ENCODE data around the gene SRGAP1.
A peak's percentile ranks its signal among the peaks of the same experiment; 100 is the strongest.

The SRGAP1 gene

DNA sequence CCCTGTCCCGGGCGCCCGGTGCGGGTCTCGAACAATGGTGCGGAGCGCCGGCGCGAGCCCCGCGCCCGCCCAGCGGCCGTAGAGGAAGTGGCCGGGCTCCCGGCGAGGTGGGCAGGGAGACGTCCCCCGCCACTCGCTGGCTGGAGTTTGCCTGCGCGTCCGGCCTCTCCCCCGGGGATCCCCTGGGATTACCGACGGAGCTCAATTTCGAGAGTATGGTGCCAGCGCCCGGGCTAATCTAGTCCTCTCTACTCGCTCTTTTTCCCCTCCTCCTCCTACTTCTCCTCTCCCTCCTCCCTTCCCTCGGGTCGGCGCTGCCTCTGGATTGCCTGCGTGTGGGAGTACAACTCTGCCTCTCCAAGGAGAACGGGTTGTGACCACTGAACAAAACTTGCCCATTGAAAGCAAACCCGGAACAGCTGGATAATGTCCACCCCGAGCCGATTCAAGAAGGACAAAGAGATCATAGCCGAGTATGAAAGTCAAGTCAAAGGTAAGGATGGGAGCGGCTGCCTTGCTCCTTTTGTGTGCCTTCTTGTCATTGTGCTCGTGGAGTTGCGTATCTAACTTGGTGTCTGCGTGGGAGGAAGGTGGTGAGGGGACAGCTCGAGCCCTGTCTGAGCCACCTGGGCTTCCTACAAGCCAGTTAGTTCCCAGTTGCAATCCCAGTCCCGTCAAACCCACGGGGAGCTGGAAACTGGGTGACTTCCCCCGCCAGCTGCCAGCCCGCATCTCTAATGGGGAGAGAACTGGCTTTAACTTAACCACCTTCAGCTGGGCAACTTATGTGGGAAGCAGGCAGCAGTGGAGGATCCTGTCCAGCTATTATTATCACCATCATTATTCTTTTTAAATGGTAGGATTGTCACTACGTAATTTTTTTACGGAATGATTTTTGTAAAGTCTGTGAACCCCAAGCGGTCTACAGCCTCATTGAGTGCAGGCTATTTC, at the start of gene SRGAP1:
Gene SRGAP1, plus strand, starts transcription at position 310 of the 951 bp plus-strand sequence. Its CDS starts 117 bp downstream, at position 427.
- no peak for TF ChIP-seq ZFX (IDR thresholded peaks at IDR 0.05)
- TF ChIP-seq, protein P1, sequence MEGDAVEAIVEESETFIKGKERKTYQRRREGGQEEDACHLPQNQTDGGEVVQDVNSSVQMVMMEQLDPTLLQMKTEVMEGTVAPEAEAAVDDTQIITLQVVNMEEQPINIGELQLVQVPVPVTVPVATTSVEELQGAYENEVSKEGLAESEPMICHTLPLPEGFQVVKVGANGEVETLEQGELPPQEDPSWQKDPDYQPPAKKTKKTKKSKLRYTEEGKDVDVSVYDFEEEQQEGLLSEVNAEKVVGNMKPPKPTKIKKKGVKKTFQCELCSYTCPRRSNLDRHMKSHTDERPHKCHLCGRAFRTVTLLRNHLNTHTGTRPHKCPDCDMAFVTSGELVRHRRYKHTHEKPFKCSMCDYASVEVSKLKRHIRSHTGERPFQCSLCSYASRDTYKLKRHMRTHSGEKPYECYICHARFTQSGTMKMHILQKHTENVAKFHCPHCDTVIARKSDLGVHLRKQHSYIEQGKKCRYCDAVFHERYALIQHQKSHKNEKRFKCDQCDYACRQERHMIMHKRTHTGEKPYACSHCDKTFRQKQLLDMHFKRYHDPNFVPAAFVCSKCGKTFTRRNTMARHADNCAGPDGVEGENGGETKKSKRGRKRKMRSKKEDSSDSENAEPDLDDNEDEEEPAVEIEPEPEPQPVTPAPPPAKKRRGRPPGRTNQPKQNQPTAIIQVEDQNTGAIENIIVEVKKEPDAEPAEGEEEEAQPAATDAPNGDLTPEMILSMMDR (conservative IDR thresholded peaks at IDR 0.05): no peak
- H3K27ac ChIP-seq: peak within 1 kb of the TSS; percentile 73

DNA sequence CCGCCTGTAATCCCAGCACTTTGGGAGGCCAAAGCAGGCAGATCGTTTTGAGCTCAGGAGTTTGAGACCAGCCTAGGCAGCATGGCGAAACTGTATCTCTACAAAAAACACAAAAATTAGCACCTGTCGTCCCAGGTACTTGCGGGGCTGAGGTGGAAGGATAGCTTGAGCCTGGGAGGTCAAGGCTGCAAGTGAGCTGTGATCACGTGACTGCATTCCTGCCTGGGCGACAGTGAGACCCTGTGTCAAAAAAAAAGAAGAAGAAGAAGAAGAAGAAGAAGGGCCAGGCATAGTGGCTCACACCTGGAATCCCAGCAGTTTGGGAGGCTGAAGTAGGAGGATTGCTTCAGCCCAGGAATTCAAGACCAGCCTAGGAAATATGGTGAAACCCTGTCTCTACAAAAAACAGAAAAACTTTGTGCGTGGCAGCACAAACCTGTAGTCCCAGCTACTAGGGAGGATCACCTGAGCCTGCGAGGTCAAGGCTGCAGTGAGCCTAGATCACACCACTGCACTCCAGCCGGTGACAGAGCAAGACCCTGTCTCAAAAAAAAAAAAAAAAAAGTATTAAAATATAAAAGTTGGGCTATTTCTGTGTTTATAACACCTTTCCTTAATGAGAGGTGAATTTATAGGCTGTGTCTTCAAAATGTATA, 49.3 kb upstream of the SRGAP1 start:
- TF ChIP-seq, protein P1 (conservative IDR thresholded peaks at IDR 0.05): no peak
- TF ChIP-seq ZFX (IDR thresholded peaks at IDR 0.05): no peak
- H3K27ac ChIP-seq: no peak overlapping the region

DNA sequence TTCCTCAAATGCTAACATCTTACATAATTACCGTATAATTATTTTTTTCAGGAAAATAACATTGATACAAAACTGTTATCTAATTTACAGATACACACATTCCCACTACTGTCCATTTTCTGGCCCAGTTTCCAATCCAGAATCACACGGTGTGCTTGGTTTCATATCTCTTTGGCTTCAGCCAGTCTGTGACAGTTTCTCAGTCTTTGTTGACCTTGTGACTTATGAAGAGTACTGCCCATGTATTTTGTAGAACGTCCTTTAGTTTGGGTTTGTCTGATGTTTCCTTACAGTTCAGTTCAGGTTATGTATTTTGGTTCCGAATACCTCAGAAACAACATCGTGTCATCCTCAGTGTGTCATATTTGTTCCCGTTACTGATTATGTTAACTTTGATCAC, 48.6 kb upstream of the SRGAP1 start:
- no peak overlapping the region for H3K27ac ChIP-seq
- TF ChIP-seq, protein P1 (conservative IDR thresholded peaks at IDR 0.05): no peak
- TF ChIP-seq ZFX (IDR thresholded peaks at IDR 0.05): no peak

DNA sequence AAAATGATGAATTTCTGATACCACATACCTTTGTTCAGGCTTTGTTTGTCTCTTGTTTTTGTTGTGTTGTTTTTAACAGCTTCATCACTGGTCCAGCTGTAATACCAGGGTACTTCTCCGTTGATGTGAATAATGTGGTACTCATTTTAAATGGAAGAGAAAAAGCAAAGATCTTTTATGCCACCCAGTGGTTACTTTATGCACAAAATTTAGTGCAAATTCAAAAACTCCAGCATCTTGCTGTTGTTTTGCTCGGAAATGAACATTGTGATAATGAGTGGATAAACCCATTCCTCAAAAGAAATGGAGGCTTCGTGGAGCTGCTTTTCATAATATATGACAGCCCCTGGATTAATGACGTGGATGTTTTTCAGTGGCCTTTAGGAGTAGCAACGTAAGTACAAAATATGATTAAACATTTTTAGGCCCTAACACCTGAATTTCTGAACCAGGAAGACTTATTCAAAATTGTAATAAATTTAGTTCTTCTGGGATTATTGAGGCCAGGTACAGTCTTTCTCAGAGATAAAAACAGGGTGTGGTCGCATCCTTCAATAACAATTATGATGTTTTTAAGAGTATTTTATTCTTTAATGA, 42.4 kb upstream of the SRGAP1 start:
- no peak overlapping the region for H3K27ac ChIP-seq
- TF ChIP-seq, protein P1 (conservative IDR thresholded peaks at IDR 0.05): peak; percentile 79
- TF ChIP-seq ZFX (IDR thresholded peaks at IDR 0.05): no peak

DNA sequence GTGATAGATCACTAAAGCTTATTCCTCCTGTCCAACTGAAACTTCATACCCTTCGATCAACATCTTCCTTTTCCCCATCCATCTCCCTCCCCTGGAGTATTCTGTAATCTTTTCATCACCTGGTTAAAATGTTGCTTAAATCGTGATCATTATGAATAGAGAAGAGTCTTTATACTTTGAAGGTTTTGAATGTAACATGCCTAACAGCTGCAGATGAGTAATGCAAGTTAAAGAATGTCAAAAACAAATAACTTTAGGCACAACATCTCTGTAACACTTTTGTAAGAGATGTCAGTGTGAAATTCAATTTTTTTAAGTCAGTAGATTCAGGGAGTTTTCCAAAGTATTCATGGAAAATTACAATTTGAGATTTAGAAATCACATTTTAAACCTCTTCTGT, 39.8 kb upstream of the SRGAP1 start:
- no peak overlapping the region for H3K27ac ChIP-seq
- TF ChIP-seq ZFX (IDR thresholded peaks at IDR 0.05): no peak
- TF ChIP-seq, protein P1 (conservative IDR thresholded peaks at IDR 0.05): no peak

DNA sequence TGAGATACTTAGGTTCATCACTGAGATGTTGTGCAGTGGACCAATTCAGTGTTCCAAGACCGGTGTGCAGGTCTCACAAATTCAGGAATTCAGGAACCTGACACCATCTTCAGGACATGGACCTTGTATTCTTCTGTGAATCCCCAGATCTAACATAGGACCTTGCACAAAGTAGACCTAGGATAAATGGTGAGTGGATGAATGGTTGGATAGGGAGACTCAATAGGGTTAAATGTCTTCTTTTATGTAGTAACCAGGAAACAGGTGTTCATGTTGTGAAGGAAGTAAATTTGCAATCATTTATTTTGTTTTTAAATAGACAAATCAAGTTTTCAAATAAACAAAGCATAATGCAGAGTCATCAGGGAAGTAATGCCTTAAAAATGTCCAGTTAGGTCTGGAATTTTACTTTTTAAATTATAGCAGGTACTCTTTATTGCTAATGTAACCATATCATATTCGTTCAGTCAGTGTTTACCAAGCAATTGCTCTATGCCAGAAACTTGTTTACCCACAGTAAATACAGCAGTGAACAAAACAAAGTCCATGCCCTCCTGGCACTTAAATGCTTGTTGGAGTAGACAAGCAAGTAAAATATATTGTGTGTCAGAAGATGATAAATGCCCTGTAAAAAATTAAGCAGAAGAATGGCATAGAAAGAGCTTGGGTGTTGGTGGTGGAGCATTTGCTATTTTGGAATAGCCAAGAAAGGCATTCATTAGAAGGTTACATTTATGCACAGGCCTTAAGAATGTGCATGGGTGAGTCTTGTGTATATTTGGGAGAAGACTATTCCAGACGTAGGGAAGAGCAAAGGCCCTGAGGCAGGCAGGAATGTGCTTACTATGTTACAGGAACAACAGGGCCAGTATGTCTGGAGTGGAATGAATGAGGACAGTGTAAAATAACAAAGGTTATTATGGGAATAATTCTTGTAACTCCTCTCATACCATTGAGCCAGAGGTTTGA, 38.5 kb upstream of the SRGAP1 start:
- TF ChIP-seq, protein P1 (conservative IDR thresholded peaks at IDR 0.05): no peak
- TF ChIP-seq ZFX (IDR thresholded peaks at IDR 0.05): no peak
- H3K27ac ChIP-seq: peak overlapping the region; percentile 38; the same call in 1 of the 2 replicates

Measured in C4-2B (cell line).